SK-MEL-5 (cell line): Measurements from ENCODE around the gene RPL27A. TPM values are rescaled to one million over a fixed set of nuclear protein-coding genes. Genes with fewer than 3 reads are reported as not detected.
"Not testable (repeated sequence)": the region's sequence is repeated elsewhere in the genome, so short reads cannot be mapped to it uniquely, and the experiment has no call there.

Experiments used
- DNase-seq: peaks from one replicate; pipeline ENCODE4 v3.0.0-alpha.2; 2016; ENCODE audit warnings: low read depth, low spot score
- in situ Hi-C: cut with HindIII; loops from 2 replicates; pipeline ENCODE4 v1.10.0; 2016; ENCODE audit warnings: low sequenced_read_pairs, high pct_unique_total_duplicates, low pct_unique_long_range_greater_than_20kb
- total RNA-seq: library from RNA; depleted of rRNA; stranded (reverse); fragments of >200 nt; shearing (Covaris generic); gene quantifications from 2 replicates; pipeline ENCODE4 v1.2.3, GENCODE V29; 2014

The RPL27A gene
- total RNA-seq, 1 experiment from 2014 or later: 1,031 TPM

DNA sequence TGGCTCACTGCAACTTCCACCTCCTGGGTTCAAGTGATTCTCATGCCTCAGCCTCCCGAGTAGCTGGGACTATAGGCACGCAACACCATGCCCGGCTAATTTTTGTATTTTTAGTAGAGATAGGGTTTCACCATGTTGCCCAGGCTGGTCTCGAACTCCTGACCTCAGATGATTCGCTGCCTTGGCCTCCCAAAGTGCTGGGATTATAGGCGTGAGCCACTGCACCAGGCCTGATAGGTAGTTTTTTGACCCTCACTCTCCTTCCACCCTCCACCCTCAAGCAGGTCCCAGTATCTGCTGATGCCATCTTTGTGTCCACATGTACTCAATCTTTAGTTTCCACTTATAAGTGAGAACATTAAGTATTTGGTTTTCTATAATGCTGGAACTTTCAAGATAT is 12.5 kb upstream of the RPL27A start:
- DNase-seq, in situ Hi-C loops: not testable (repeated sequence)

GRCh38 chr11:8671193-8671612 is 11.4 kb upstream of the RPL27A start:
- DNase-seq: no peak
- in situ Hi-C loops: no loop called here

DNA sequence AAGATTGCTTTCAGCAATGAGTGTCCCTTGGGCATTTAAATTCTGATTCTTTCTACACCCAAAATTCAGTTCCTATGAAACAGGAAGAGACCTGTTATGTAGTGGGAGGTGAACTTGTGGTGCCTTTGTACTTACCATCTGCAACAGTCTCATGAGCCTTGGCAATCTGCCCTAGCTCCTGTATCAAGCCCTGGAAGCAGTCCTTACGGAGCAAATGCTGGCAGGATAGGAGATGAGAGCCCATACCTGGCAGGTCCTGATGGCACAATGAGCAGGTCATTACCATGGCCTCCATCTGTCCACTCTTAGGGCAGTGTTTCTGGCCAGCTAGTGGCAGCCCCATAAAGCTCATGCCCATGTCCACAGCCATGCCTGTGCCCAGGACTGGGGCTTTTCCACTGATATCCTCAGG is 10.9 kb upstream of the RPL27A start:
- DNase-seq: no peak

GRCh38 chr11:8672346-8672745 is 10.2 kb upstream of the RPL27A start:
- in situ Hi-C loops: no loop called here
- no peak for DNase-seq

More for the DNA sequence above, 10.9 kb upstream of the RPL27A start:
- in situ Hi-C loops: no loop called here

GRCh38 chr11:8674859-8675258 is 7.7 kb upstream of the RPL27A start:
- DNase-seq: no peak
- in situ Hi-C loops: no loop called here

DNA sequence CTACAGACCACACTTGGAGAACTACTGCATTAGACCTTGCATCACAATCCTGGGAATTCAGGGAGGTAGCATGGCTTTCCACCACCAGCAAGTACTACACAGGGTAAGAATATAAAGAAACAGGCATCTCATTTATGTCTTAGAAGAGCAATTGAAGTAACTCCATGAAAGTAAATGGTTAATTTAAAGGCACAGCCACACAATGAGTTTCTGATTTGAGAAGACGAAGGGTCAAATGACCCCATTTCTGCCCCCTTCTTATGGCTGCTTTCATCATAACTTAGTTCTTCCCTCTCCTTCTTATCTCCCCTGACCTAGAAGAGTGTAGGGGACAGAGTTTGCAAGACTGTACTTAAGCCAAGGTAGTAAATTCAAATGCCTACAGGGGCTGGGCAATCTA is 6.1 kb upstream of the RPL27A start:
- no peak for DNase-seq
- in situ Hi-C loops: no loop called here

DNA sequence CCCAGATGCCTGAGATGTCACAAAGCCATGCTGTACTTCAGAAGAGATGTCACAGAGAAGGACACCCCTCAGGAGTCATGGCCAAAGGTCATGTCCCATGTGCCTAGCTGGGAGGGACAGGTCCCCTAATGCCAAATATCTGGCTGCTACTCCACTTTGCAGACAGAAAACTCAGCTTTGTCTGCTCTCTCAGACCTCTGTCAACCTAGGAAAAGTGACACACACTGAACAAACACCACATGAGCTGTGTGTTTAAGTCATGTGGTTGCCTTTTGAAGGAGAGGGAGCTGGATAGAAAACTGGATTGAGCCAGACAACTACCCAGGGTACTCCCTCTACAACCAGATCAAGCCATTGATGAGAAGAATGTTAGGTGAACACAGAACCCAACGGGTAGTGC is 3.6 kb upstream of the RPL27A start:
- in situ Hi-C loops: no loop called here

GRCh38 chr11:8681837-8682302 is 722 bp upstream of the RPL27A start:
- no peak for DNase-seq
- in situ Hi-C loops: no loop called here

More for the DNA sequence above, 3.6 kb upstream of the RPL27A start:
- no peak for DNase-seq

GRCh38 chr11:8683115-8683807 is 669 bp downstream of the RPL27A start:
- DNase-seq: no peak
- in situ Hi-C loops: no loop called here

GRCh38 chr11:8684600-8685290 is 2.2 kb downstream of the RPL27A start:
- in situ Hi-C loops: no loop called here
- DNase-seq: no peak

DNA sequence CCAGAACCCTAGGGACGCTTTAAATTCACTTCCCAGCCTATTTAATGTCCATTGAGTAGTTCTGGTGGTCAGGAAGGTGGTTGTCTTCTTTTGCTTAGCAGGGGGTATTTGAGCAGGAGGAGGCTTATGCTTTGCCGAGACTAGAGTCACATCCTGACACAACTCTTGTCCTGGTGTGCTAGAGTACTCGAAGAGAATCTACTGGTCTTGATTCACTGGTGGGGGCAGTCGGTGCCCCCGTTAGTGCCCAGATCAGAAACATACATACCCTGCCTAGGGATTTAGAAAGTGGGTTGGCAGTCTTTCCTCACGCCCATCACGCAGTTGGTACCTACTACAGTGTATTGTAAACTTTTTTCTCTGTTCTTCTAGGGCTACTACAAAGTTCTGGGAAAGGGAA is 2.7 kb downstream of the RPL27A start:
- DNase-seq: no peak
- in situ Hi-C loops: no loop called here

GRCh38 chr11:8685820-8686219 is 3.2 kb downstream of the RPL27A start:
- in situ Hi-C loops: no loop called here
- DNase-seq: no peak

GRCh38 chr11:8686325-8686724 is 3.7 kb downstream of the RPL27A start:
- DNase-seq: no peak
- in situ Hi-C loops: no loop called here

GRCh38 chr11:8688414-8689362 is 6.1 kb downstream of the RPL27A start:
- in situ Hi-C loops: no loop called here
- peak; percentile 97 for DNase-seq

- DNase-seq: no peak
- in situ Hi-C loops: no loop called here
Observed at GRCh38 chr11:8689726-8690255, 7.2 kb downstream of the RPL27A start.

GRCh38 chr11:8690374-8691342 is 8.1 kb downstream of the RPL27A start:
- no peak for DNase-seq
- in situ Hi-C loops: no loop called here

DNA sequence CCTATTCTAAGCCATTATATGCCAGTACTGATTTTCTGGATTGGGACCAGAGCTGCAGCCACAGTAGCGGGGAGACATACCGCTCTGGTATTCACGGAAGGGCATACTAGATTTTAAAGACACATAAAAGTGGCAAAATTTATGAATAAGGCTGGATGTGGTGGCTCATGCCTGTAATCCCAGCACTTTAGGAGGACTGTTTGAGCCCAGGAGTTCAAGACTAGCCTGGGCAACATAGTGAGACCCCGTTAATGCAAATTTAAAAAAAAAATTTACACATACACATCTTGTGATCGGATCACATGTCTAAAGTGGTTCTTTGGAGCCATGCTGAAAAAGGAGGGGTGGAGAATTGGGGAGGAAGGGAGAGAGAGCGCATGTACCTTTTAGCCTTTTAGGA is 9.0 kb downstream of the RPL27A start:
- in situ Hi-C loops: no loop called here
- no peak for DNase-seq
